HEK293 (cell line): ENCODE data around the gene CEP85L.

ENCODE experiments used
- PATZ1 ChIP-seq: fragments of 450-650 bp; formaldehyde crosslinking; IDR thresholded peaks from 2 replicates; pipeline ENCODE4 v1.5.1; 2016; ENCODE audit warnings: missing biosample characterization, missing genetic modification characterization
- REST ChIP-seq: fragments of 450-650 bp; formaldehyde crosslinking; IDR thresholded peaks from 2 replicates; pipeline ENCODE4 v1.5.1; 2016; ENCODE audit warnings: missing biosample characterization, missing genetic modification characterization
- SCRT2 ChIP-seq: fragments of 450-650 bp; formaldehyde crosslinking; IDR thresholded peaks from 2 replicates; pipeline ENCODE4 v1.5.1; 2016; ENCODE audit warnings: missing biosample characterization, missing genetic modification characterization
- ZBTB20 ChIP-seq: fragments of 450-650 bp; formaldehyde crosslinking; IDR thresholded peaks from 2 replicates; pipeline ENCODE4 v1.5.1; 2016; ENCODE audit warnings: missing biosample characterization, missing genetic modification characterization
- ZNF184 ChIP-seq: fragments of 450-650 bp; IDR thresholded peaks from 2 replicates; pipeline ENCODE4 v1.5.1; 2018; ENCODE audit warnings: missing biosample characterization, mild to moderate bottlenecking, missing genetic modification characterization
- ZNF239 ChIP-seq: fragments of 450-650 bp; formaldehyde crosslinking; IDR thresholded peaks from 2 replicates; pipeline ENCODE4 v1.5.1; 2016; ENCODE audit warnings: missing biosample characterization, missing genetic modification characterization
- ZNF324 ChIP-seq: fragments of 450-650 bp; formaldehyde crosslinking; IDR thresholded peaks from 2 replicates; pipeline ENCODE4 v1.5.1; 2016; ENCODE audit warnings: missing biosample characterization, missing genetic modification characterization
- ZNF501 ChIP-seq: fragments of 450-650 bp; formaldehyde crosslinking; IDR thresholded peaks from 2 replicates; pipeline ENCODE4 v1.5.1; 2016; ENCODE audit warnings: missing biosample characterization, missing genetic modification characterization
- ZNF549 ChIP-seq: fragments of 450-650 bp; IDR thresholded peaks from 2 replicates; pipeline ENCODE4 v1.5.1; 2018; ENCODE audit warnings: missing biosample characterization, missing genetic modification characterization, mild to moderate bottlenecking, inconsistent platforms, moderate library complexity
- ZNF701 ChIP-seq: fragments of 450-650 bp; formaldehyde crosslinking; IDR thresholded peaks from 2 replicates; pipeline ENCODE4 v1.5.1; 2016; ENCODE audit warnings: missing biosample characterization, missing genetic modification characterization
- ZNF707 ChIP-seq: fragments of 450-650 bp; formaldehyde crosslinking; IDR thresholded peaks from 2 replicates; pipeline ENCODE4 v1.5.1; 2016; ENCODE audit warnings: missing biosample characterization, missing genetic modification characterization
- ZSCAN30 ChIP-seq: fragments of 450-650 bp; IDR thresholded peaks from 2 replicates; pipeline ENCODE4 v1.5.1; 2018; ENCODE audit warnings: missing biosample characterization, mild to moderate bottlenecking, missing genetic modification characterization, moderate library complexity
- TF ChIP-seq, protein P1 (sequence below): fragments of 450-650 bp; formaldehyde crosslinking; IDR thresholded peaks from 2 replicates; pipeline ENCODE4 v1.5.1; 2016; ENCODE audit warnings: missing biosample characterization, missing genetic modification characterization
- TF ChIP-seq, protein P2 (sequence below): fragments of 450-650 bp; formaldehyde crosslinking; IDR thresholded peaks from 2 replicates; pipeline ENCODE4 v1.5.1; 2016; ENCODE audit warnings: missing biosample characterization, missing genetic modification characterization, borderline replicate concordance

DNA sequence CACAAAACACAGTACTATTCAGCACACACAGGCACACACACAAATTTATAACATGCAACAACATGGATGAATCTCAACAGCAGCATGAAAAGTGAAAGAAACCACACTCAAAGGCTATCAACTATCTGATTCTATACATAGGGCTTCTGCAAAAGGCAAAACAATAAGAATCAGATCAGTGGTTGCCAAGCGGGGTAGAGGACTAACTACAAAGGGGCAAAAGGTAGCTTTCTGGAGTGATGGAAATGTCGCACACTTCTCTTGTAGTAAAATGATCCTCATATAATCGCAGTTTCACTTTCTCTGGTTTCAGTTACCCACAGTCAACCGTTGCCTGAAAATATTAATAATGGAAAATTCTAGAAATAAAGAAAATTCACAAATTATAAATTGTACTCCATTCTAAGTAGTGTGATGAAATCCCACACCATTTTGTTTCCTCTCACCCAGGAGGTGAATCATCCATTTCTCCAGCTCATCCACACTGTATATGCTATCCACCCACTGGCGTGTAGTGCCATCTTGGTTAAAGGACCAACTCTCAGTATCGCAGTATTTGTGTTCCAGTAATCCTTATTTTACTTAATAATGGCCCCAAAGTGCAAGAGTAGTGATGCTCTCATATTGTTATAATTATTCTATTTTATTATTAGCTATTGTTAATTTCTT lies 116.1 kb downstream of the CEP85L start:
- TF ChIP-seq ZNF239 (tag by site-specific recombination) (no peak), ZNF324 (tag by site-specific recombination) (no peak), PATZ1 (tag by site-specific recombination) (no peak), REST (no peak), ZNF701 (tag by site-specific recombination) (no peak), ZNF501 (tag by site-specific recombination) (no peak), ZNF707 (no peak), ZBTB20 (tag by site-specific recombination) (no peak), SCRT2 (tag by site-specific recombination) (no peak), ZNF549 (no peak), ZNF184 (tag by site-specific recombination) (no peak), ZSCAN30 (tag by site-specific recombination) (no peak)
- TF ChIP-seq, protein P1, sequence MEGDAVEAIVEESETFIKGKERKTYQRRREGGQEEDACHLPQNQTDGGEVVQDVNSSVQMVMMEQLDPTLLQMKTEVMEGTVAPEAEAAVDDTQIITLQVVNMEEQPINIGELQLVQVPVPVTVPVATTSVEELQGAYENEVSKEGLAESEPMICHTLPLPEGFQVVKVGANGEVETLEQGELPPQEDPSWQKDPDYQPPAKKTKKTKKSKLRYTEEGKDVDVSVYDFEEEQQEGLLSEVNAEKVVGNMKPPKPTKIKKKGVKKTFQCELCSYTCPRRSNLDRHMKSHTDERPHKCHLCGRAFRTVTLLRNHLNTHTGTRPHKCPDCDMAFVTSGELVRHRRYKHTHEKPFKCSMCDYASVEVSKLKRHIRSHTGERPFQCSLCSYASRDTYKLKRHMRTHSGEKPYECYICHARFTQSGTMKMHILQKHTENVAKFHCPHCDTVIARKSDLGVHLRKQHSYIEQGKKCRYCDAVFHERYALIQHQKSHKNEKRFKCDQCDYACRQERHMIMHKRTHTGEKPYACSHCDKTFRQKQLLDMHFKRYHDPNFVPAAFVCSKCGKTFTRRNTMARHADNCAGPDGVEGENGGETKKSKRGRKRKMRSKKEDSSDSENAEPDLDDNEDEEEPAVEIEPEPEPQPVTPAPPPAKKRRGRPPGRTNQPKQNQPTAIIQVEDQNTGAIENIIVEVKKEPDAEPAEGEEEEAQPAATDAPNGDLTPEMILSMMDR (tag by site-specific recombination), result no peak
- TF ChIP-seq, protein P2, sequence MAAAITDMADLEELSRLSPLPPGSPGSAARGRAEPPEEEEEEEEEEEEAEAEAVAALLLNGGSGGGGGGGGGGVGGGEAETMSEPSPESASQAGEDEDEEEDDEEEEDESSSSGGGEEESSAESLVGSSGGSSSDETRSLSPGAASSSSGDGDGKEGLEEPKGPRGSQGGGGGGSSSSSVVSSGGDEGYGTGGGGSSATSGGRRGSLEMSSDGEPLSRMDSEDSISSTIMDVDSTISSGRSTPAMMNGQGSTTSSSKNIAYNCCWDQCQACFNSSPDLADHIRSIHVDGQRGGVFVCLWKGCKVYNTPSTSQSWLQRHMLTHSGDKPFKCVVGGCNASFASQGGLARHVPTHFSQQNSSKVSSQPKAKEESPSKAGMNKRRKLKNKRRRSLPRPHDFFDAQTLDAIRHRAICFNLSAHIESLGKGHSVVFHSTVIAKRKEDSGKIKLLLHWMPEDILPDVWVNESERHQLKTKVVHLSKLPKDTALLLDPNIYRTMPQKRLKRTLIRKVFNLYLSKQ (tag by site-specific recombination), result no peak
